Stimulated activated CD8-positive, alpha-beta memory T cell treated with anti-CD3 and anti-CD28 coated beads, Interleukin-15, amount 100 ng/mL, for 4 hours (primary cell): ENCODE data around the gene ARL1.
"Not testable (repeated sequence)": the region's sequence is repeated elsewhere in the genome, so short reads cannot be mapped to it uniquely, and the experiment has no call there.

ENCODE experiments used
- DNase-seq, 2 donors: peaks; one replicate each; pipeline ENCODE4 v3.0.0-alpha.2; 2020; ENCODE audit warnings: low read depth in 2 of 2

ARL1 gene

DNA sequence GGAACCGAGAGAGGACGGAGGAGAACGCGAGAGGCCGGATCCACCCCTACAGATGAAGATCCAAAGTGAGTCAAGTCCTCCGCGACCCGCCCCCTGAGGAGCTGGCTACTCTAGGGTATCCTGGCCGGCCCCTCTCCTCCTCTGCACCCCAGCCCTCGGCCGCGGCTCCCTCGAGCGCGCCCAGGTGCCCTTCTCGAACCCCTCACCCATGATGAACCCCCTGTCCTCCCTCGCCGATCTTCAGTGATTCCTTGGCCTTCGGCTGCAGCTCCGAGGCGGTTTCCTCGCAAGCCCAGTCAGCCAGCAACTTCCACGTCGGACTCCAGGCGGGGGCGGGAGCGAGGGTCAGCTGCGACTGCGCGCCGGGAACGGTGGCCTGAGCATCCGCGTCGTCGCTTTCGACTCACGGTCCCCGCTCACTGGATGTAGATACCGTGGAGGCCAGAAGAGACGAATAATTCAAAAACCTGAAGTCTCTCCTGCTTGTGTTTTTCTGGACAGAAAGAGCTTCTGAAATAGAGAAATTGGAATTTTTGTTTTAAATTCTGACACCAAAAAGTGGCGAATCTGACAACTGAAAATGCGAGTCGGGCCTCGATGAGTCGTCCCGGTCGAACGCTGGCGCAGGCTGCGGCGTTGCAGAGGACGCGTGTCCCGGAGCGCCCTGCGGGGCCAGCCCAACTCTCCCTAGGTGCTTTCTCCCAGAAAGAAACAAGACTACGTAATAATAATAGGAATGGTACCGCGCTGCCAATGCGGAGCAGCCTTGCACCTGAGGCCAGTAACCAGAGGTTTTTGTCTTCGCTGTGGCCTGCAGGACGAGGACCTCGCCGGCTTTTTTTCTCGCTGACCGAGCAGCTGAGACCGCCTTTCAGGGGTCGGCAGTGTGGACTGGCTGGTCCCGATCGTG, at the start of gene ARL1:
Gene ARL1 (minus strand): TSS at position 337 of the 910 bp plus-strand sequence. CDS start 127 bp downstream, at position 210.
- peak; percentile 68 to 70 for DNase-seq

GRCh38 chr12:101455685-101456084, 48.1 kb upstream of the ARL1 start:
- peak in 1 of 2 donors; percentile 1 for DNase-seq

- DNase-seq = no peak
These were observed 34.1 kb upstream of the ARL1 start for GRCh38 chr12:101441461-101442224.

GRCh38 chr12:101439236-101439635, 31.7 kb upstream of the ARL1 start:
- no peak for DNase-seq

DNA sequence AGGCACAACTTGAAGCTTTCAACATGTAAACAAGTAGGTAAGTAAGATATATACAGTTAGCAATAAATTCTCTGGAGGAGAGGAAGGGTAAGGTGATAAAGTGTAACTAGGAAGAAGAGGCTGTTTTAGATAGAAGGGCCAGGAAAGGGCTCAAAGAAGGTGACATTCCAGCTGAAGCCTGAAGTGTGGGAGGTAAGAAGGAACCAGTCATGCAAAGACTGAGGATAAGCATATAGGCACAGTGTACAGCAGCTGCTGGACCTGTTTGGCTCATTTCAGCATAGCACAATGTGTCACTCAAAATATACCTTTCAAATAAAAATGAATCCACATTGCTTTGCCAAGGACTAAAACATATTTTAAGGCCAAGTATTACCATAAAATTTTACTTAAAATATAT, 28.6 kb upstream of the ARL1 start:
- DNase-seq = no peak

DNA sequence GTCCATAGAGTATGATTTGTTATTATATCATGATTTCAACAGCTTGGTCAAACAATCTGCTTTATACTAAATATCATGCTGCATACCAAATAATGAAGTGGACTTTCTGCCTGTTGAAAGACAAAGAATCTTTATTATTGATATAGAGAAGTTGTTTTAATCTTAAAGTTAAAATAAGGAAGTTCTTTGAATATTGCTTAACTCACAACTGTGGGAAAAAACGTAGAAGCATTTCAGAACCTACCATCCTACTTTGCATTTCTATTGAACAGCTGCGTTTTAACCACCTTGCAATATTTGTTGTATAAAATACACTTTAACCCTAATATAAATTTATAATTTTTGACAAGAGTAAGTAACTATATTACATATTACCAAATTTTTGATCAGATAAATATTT, 22.9 kb upstream of the ARL1 start:
- no peak for DNase-seq

GRCh38 chr12:101424620-101425019, 17.0 kb upstream of the ARL1 start:
- no peak for DNase-seq

- DNase-seq = not testable (repeated sequence)
These were observed 14.5 kb upstream of the ARL1 start for GRCh38 chr12:101422066-101422465.

DNA sequence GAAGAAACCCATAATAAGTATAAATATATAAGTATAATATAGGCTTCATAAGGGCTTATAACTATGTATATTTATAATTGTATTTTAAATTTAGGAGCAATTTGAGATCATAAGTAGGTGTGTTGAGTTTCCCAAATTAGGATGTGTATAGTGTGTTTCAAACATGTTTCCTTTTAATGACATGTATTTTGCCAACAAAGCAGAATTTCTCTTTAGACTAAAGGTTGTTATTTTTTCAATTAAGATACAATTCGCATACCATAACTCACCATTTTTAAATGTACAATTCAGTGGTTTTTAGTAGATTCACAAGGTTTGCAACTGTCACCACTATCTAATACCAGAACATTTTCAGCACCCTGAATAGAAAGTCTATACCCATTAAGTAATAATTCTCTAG, 7.7 kb upstream of the ARL1 start:
- DNase-seq = no peak

- no peak for DNase-seq
These were observed 7.1 kb upstream of the ARL1 start for GRCh38 chr12:101414533-101415119.

GRCh38 chr12:101410169-101410568, 2.6 kb upstream of the ARL1 start:
- DNase-seq = not testable (repeated sequence)

DNA sequence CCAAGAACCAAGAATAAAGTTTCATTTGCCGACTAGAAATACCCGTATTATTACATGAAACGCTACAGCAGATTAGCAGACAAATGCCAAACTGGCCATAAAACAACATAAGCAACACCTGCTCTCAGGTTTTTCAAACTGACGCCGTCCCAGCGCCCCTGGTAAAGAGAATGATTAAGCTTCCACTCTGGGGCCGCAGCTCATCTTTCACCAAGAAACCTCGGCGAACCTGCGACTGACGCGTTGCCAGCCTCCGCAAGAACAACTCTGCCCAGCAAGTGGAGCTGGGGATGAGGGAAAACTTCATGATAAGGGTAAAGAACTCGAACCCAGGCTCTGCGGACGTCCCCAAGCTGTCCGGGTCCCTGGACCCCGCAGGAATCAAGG, 530 bp downstream of the ARL1 start:
- no peak for DNase-seq

DNA sequence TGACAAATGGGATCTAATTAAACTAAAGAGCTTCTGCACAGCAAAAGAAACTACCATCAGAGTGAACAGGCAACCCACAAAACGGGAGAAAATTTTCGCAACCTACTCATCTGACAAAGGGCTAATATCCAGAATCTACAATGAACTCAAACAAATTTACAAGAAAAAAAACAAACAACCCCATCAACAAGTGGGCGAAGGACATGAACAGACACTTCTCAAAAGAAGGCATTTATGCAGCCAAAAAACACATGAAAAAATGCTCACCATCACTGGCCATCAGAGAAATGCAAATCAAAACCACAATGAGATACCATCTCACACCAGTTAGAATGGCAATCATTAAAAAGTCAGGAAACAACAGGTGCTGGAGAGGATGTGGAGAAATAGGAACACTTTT, 16.4 kb downstream of the ARL1 start:
- DNase-seq = not testable (repeated sequence)

DNA sequence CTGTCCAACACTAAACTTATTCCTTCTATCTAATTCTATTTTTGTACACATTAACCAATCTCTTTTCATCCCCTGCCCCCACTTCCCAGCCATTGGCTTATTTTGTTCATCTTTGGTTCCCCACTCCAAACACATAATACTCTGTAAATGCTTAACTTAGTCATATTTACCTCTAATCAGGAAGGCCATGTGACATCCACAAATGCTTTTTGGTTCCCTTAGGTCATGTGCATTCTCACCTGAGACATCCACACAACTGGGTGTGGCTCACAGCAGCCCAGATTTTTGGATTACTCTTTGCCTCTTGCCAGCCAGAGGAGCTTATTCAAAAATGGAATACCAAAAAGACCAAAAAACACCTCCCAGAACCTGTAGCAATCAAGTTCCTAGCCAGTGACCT, 28.4 kb downstream of the ARL1 start:
- DNase-seq = no peak

- DNase-seq = no peak
These were observed 32.0 kb downstream of the ARL1 start for GRCh38 chr12:101375573-101375972.

DNA sequence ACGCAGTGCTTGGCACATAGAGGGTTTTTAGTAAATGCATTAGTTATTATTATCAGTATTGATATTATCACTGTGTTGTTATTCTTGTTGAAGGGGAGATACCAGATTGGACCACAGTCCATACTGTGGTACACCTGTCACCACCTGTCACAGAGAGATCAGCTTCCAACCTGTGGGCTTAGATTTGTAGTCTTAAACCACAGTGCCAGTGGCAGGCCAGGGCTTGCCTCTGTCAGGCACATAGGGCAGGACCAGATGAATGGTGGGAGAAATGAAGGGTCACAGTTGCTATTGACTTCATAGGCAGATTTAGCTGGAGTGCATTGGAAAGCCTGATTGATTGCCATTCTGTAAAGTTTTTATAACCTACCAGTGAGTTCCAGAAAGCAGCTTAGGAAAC, 35.1 kb downstream of the ARL1 start:
- no peak for DNase-seq

- DNase-seq = no peak
These were observed 39.6 kb downstream of the ARL1 start for GRCh38 chr12:101368016-101368415.

DNA sequence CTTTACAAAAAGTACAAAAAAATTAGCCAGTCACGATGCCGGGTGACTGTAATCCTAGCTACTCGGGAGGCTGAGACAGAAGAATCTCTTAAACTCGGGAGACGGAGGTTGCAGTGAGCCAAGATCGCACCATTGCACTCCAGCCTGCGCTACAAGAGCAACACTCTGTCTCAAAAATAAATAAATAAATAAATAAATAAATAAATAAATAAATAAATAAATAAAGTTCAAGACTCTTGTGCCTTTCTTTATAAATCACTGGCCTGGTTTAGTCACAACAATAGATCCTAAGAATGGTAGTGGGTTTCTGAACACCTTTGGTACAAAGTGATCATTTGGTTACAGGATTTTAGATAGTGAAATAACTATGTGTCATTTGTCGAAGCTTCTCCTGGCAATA, 46.1 kb downstream of the ARL1 start:
- no peak for DNase-seq

DNA sequence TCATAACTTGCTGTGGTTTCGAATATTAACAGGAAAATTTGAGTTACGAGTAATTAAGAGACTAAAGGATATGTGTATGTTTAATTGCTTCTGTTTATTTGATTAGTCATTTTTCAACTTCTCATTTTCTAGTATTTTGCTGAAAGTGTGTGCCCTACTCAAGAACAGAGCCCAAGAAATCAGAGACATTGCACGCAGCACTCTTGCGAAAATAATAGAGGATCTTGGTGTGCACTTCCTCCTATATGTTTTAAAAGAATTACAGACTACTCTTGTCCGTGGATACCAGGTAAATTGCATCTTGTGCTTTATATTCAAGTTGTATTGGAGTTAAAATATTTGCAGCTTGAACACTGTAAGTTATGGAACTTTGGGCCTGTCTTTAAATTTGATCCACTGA, 50.8 kb downstream of the ARL1 start:
- DNase-seq = no peak

DNA sequence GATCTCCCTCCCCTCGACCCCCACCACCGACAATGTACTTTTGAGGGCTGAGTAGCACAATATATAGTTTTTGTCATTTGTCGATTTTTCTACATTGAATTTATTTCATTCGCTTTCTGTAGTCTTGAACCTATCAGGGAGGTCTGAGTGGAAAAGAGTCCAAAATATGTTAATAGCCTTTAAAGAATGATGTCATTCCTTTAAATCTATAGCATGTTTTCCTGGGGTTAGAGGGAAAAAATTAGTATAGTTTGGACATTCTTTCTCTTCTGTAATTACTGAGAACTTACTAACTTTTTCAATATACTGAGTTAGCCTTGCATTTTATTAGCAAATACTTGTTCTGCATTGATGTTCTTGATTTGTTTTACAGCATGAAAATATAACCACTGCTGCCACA, 55.9 kb downstream of the ARL1 start:
- DNase-seq = no peak

- DNase-seq = no peak
These were observed 63.7 kb downstream of the ARL1 start for GRCh38 chr12:101343893-101344292.
